ENCODE results near the gene XCR1. TPM values are rescaled to one million over a fixed set of nuclear protein-coding genes. Genes with fewer than 3 reads are reported as not detected.

The XCR1 gene
- total and polyA plus RNA-seq, 2 of the 8 experiments (the other 6 are each of a cell fraction or from before 2014, with no cell fraction given) = 0.53 TPM; not detected in 1

DNA sequence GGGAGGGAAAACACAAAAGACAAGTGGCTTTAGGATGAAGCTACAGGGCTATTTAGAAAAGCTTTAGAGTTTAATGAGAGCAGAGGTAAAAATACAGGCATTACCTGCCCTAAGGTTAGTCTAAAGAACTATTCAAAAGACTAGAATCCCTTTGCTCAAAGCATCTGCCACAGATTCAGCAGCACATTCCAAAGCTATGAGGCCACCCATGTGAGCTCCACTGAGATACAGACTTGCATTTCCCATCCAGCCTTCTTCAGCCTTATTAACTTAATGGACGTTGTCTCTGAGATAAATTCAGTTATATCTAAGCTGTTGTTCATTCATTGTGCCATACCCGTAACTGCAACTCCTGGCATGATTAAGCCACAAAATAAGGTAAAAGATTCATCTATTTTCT lies 58.6 kb downstream of the XCR1 start:
- H4K8ac ChIP-seq (ENCODE audit: extremely low read depth, insufficient read depth, low read length) = no peak overlapping the region
- no peak overlapping the region for H4K91ac ChIP-seq (replicated peaks; ENCODE audit: insufficient read length, low read length)
- H2BK20ac ChIP-seq (ENCODE audit: low read length) = no peak overlapping the region
- peaks cover 0 to 8% of the 10 kb centered on the region in 2 experiments for H4K20me1 ChIP-seq (replicated peaks in 1 of 2; ENCODE audit: control insufficient read depth in 1 of 2, insufficient read depth in 2 of 2, low read length in 2 of 2)
- H3K4me2 ChIP-seq (ENCODE audit: insufficient read depth in 1 of 2, low read depth in 2 of 2, low read length in 2 of 2) = no peak overlapping the region
- no peaks in the 10 kb centered on the region for H3K79me2 ChIP-seq (ENCODE audit: control insufficient read depth in 1 of 2, insufficient read depth in 2 of 2, low read length in 2 of 2)
- no peak overlapping the region for H3K9ac ChIP-seq (replicated peaks in 1 of 4; ENCODE audit: extremely low read depth in 1 of 4, low read depth in 3 of 4, low read length in 3 of 4)
- no peaks in the 10 kb centered on the region for H3K79me1 ChIP-seq (ENCODE audit: low read depth, low read length)
- H2BK120ac ChIP-seq (replicated peaks; ENCODE audit: low read depth, low read length) = no peak overlapping the region
- no peak overlapping the region for H2BK5ac ChIP-seq (ENCODE audit: low read depth, low read length)
- no peak overlapping the region for H2BK15ac ChIP-seq (ENCODE audit: low read length)
- ChIA-PET POLR2A (ENCODE audit: partially characterized antibody) (interaction anchor here (1.2 kb wide), 1 partner anchor 10 kb away, joined by 4 read pairs; no protein-coding TSS in a partner anchor), CTCF (ENCODE audit: partially characterized antibody) (interaction anchor here (0.8 to 6.7 kb wide), 11 partner anchors 8 to 461 kb away, joined by 3 to 51 read pairs (median 4); partner anchors contain the start of gene CXCR6)
- WGBS, 2 experiments (ENCODE audit: extremely low coverage in 1 of 2, insufficient coverage in 1 of 2, insufficient read length in 1 of 2, insufficient replicate concordance in 2 of 2, low coverage in 1 of 2, low lambda C conversion rate in 2 of 2, missing lambda C conversion rate in 1 of 2) = 87% methylated on average over 2 of the region's 2 CpGs; no CpG with 5 or more reads in 1 of the 2 experiments
- TF ChIP-seq ZNF274 (IDR thresholded peaks at IDR 0.05; ENCODE audit: borderline replicate concordance, extremely low read depth, low read length) (no peak), CBX5 (IDR thresholded peaks at IDR 0.05; ENCODE audit: low read depth, low read length) (no peak)
- H3K56ac ChIP-seq (replicated peaks; ENCODE audit: insufficient read length, low read depth, low read length) = no peak overlapping the region
- peaks cover 25 to 55% (median 44%) of the 10 kb centered on the region in 4 experiments for H3K36me3 ChIP-seq (ENCODE audit: control insufficient read depth in 2 of 4, insufficient read depth in 4 of 4, low read length in 3 of 4)
- no peaks in the 10 kb centered on the region for H3K4me1 ChIP-seq (replicated peaks in 1 of 4; ENCODE audit: control insufficient read depth in 3 of 4, insufficient read depth in 4 of 4, low read length in 3 of 4)
- no peak overlapping the region for H3K18ac ChIP-seq (ENCODE audit: extremely low read depth, low read length)
- no peak overlapping the region for H3K23ac ChIP-seq (ENCODE audit: insufficient read length)
- no peaks in the 10 kb centered on the region for H3K9me3 ChIP-seq (ENCODE audit: insufficient read depth in 2 of 2, low read depth in 1 of 2, low read length in 1 of 2)
- H4K5ac ChIP-seq (ENCODE audit: insufficient read length, low read depth, low read length) = no peak overlapping the region
- H3K23me2 ChIP-seq (ENCODE audit: low read depth, low read length) = no peaks in the 10 kb centered on the region
- no peak overlapping the region for H2AK5ac ChIP-seq (ENCODE audit: low read depth, low read length)
- H2AFZ ChIP-seq (ENCODE audit: low read length) = no peak overlapping the region
- no peak overlapping the region for H3K4ac ChIP-seq (replicated peaks; ENCODE audit: insufficient read length, low read depth, low read length)
- no peak overlapping the region for H3K27ac ChIP-seq (ENCODE audit: low read depth, low read length)
- no peak overlapping the region for H2BK12ac ChIP-seq (ENCODE audit: low read depth, low read length)
- no peaks in the 10 kb centered on the region for H3K27me3 ChIP-seq (replicated peaks in 1 of 4; ENCODE audit: control insufficient read depth in 3 of 4, extremely low read depth in 1 of 4, insufficient read depth in 3 of 4, low read length in 3 of 4)
- DNase-seq (ENCODE audit: low read depth in 1 of 2, low spot score in 2 of 2) (no peak), FAIRE-seq (no peak)
- H3K4me3 ChIP-seq (ENCODE audit: extremely low read depth in 1 of 4, insufficient read depth in 2 of 4, low read depth in 3 of 4, low read length in 4 of 4) = no peak overlapping the region
- no peak overlapping the region for H3K14ac ChIP-seq (ENCODE audit: insufficient read length)

All from H1 (cell line).